HCT116 (cell line): ENCODE measurements around the gene CCDC91. TPM values are rescaled to one million over a fixed set of nuclear protein-coding genes. Genes with fewer than 3 reads are reported as not detected.

Experiments
- ATAC-seq: fragments of 200-7000 bp; cut with Tn5 transposase; 2 replicates; pipeline ENCODE4 v1.9.1; 2020; ENCODE audit warnings: mild to moderate bottlenecking, moderate library complexity
- BruUV-seq: library from RNA; stranded (reverse); fragments of 400-500 nt; replicated peaks from 2 replicates; lab custom pipeline; 2021; lab: Mats Ljungman, UMichigan
- CTCF ChIA-PET: fragments of 300-600 bp; sonication (Branson Sonifier 250); formaldehyde crosslinking; loops from one replicate; lab custom pipeline; 2021; ENCODE audit warnings: antibody characterized with exemption; lab: Charles Lee
- POLR2A ChIA-PET: fragments of 300-600, 350-600 bp; sonication (Branson Sonifier 250); formaldehyde crosslinking; loops from one replicate; lab custom pipeline; 2021; ENCODE audit warnings: antibody characterized with exemption; lab: Charles Lee
- RAD21 ChIA-PET, 2 experiments: fragments of 300-600 bp; sonication (Branson Sonifier 250); formaldehyde crosslinking; loops; one replicate each; lab custom pipeline; 2023; ENCODE audit warnings: low total read pairs in 2 of 2; ENCODE audit not compliant: uncharacterized antibody in 2 of 2, unreplicated experiment in 2 of 2, low non-redundant PET in 1 of 2; lab: Charles Lee
- DNase-seq: peaks from one replicate; pipeline ENCODE4 v3.0.0-alpha.2; 2010; ENCODE audit warnings: low read depth, low spot score
- H2AFZ ChIP-seq: fragments of 200-600 bp; shearing (Covaris generic), sonication (generic); 2 replicates; pipeline ENCODE4 v1.6.1; 2017; ENCODE audit warnings: low read depth, mixed run types, mixed read lengths, antibody characterized with exemption, low read length; ENCODE audit not compliant: poor library complexity, severe bottlenecking
- H3K27ac ChIP-seq: 2 replicates; pipeline ENCODE4 v1.5.1; 2012; ENCODE audit warnings: low read depth, low read length
- H3K27me3 ChIP-seq: fragments of 200-600 bp; sonication (generic); 2 replicates; pipeline ENCODE4 v1.6.1; 2016; ENCODE audit warnings: mixed run types, low read length, mixed read lengths; ENCODE audit not compliant: insufficient read depth
- H3K36me3 ChIP-seq, 2 experiments: fragments of 200-500 bp in 1 of 2; fragments of 200-600 bp in 1 of 2; sonication (Bioruptor generic) in 1 of 2; sonication (generic) in 1 of 2; 2 replicates each; pipeline versions ENCODE4 v1.5.1 to v1.6.1; 2014 to 2016; ENCODE audit warnings: low read length in 2 of 2, inconsistent platforms in 1 of 2, mixed read lengths in 1 of 2, mixed run types in 1 of 2; ENCODE audit not compliant: insufficient read depth in 2 of 2, control insufficient read depth in 1 of 2
- H3K4me1 ChIP-seq, 2 experiments: fragments of 200-600 bp in 1 of 2; sonication (generic) in 1 of 2; 2 replicates each; pipeline versions ENCODE4 v1.5.1 to v1.6.1; 2012 to 2017; ENCODE audit warnings: low read length in 2 of 2, inconsistent platforms in 1 of 2, mild to moderate bottlenecking in 1 of 2, mixed read lengths in 1 of 2, mixed run types in 1 of 2, moderate library complexity in 1 of 2; ENCODE audit not compliant: insufficient read depth in 2 of 2, control insufficient read depth in 1 of 2
- H3K4me2 ChIP-seq: fragments of 200-600 bp; sonication (generic); 2 replicates; pipeline ENCODE4 v1.6.1; 2017; ENCODE audit warnings: mixed run types, low read length, mixed read lengths
- H3K4me3 ChIP-seq, 2 experiments: fragments of 200-600 bp in 1 of 2; sonication (generic) in 1 of 2; replicated peaks in 1 of 2; 2 replicates each; pipeline ENCODE4 v1.5.1; 2011 to 2016; ENCODE audit warnings: low read length in 2 of 2, control low read depth in 1 of 2, low read depth in 1 of 2, mild to moderate bottlenecking in 1 of 2, mixed read lengths in 1 of 2, mixed run types in 1 of 2
- H3K79me2 ChIP-seq: fragments of 200-600 bp; sonication (generic); 2 replicates; pipeline ENCODE4 v1.6.1; 2017; ENCODE audit warnings: mild to moderate bottlenecking, mixed run types, low read length, moderate library complexity, mixed read lengths; ENCODE audit not compliant: insufficient read depth
- H3K9ac ChIP-seq: fragments of 200-600 bp; sonication (generic); 2 replicates; pipeline ENCODE4 v1.6.1; 2016; ENCODE audit warnings: low read length, mixed read lengths
- H3K9me2 ChIP-seq: fragments of 200-600 bp; sonication (generic), shearing (Covaris generic); 2 replicates; pipeline ENCODE4 v1.6.1; 2017; ENCODE audit warnings: mixed run types, mild to moderate bottlenecking, moderate library complexity; ENCODE audit not compliant: insufficient read depth
- H3K9me3 ChIP-seq, 2 experiments: fragments of 200-500 bp in 1 of 2; fragments of 200-600 bp in 1 of 2; sonication (Bioruptor generic) in 1 of 2; sonication (generic) in 1 of 2; 2 replicates each; pipeline ENCODE4 v1.6.1; 2014 to 2017; ENCODE audit warnings: low read length in 2 of 2, mixed read lengths in 2 of 2, inconsistent platforms in 1 of 2, low read depth in 1 of 2, mild to moderate bottlenecking in 1 of 2, mixed run types in 1 of 2, moderate library complexity in 1 of 2; ENCODE audit not compliant: control insufficient read depth in 1 of 2, insufficient read depth in 1 of 2
- H4K20me1 ChIP-seq: fragments of 200-600 bp; sonication (generic), shearing (Covaris generic); 2 replicates; pipeline ENCODE4 v1.6.1; 2017; ENCODE audit warnings: mixed run types, mild to moderate bottlenecking, moderate library complexity; ENCODE audit not compliant: insufficient read depth
- CBX3 ChIP-seq: IDR thresholded peaks from 2 replicates; pipeline ENCODE4 v1.6.1; 2012; ENCODE audit warnings: low read depth
- CEBPB ChIP-seq: IDR thresholded peaks from 2 replicates; pipeline ENCODE4 v1.6.1; 2012; ENCODE audit warnings: low read depth
- EGR1 ChIP-seq: IDR thresholded peaks from 2 replicates; pipeline ENCODE4 v1.6.1; 2012; ENCODE audit warnings: low read depth
- EZH2 ChIP-seq: fragments of 200-600 bp; sonication (generic); IDR thresholded peaks from 2 replicates; pipeline ENCODE4 v1.6.1; 2017; ENCODE audit warnings: antibody characterized with exemption, mixed run types
- EZH2phosphoT487 ChIP-seq: fragments of 200-600 bp; IDR thresholded peaks from 2 replicates; pipeline ENCODE4 v1.6.1; 2018; ENCODE audit warnings: antibody characterized with exemption, borderline replicate concordance
- FOSL1 ChIP-seq: IDR thresholded peaks from 2 replicates; pipeline ENCODE4 v1.6.1; 2012; ENCODE audit warnings: low read depth
- JUND ChIP-seq: IDR thresholded peaks from 2 replicates; pipeline ENCODE4 v1.6.1; 2012
- POLR2A ChIP-seq: IDR thresholded peaks from 2 replicates; pipeline ENCODE4 v1.7.0; 2011; ENCODE audit warnings: borderline replicate concordance; ENCODE audit not compliant: insufficient read depth, insufficient read length; ENCODE audit errors: extremely low read depth
- POLR2AphosphoS5 ChIP-seq: IDR thresholded peaks from 2 replicates; pipeline ENCODE4 v1.6.1; 2011; ENCODE audit warnings: mild to moderate bottlenecking, low read depth, low read length, moderate library complexity
- RAD21 ChIP-seq: IDR thresholded peaks from 2 replicates; pipeline ENCODE4 v1.6.1; 2012; ENCODE audit warnings: low read depth, mild to moderate bottlenecking
- SRF ChIP-seq: IDR thresholded peaks from 2 replicates; pipeline ENCODE4 v1.6.1; 2012; ENCODE audit warnings: low read depth
- TCF7L2 ChIP-seq: IDR thresholded peaks from 2 replicates; pipeline ENCODE4 v1.7.0; 2011; ENCODE audit warnings: borderline replicate concordance, inconsistent platforms; ENCODE audit not compliant: insufficient read depth, insufficient read length; ENCODE audit errors: extremely low read depth
- YY1 ChIP-seq: IDR thresholded peaks from 2 replicates; pipeline ENCODE4 v1.6.1; 2011; ENCODE audit warnings: low read length, low read depth, moderate library complexity, mild to moderate bottlenecking; ENCODE audit not compliant: insufficient replicate concordance; ENCODE audit errors: extremely low read depth
- ZFX ChIP-seq: fragments of 450-650 bp; IDR thresholded peaks from 2 replicates; pipeline ENCODE4 v1.6.1; 2017
- ZNF274 ChIP-seq: fragments of 200-500 bp; sonication (Bioruptor generic); IDR thresholded peaks from 2 replicates; pipeline ENCODE4 v1.6.1; 2014; ENCODE audit warnings: mild to moderate bottlenecking, low read depth, low read length, inconsistent platforms
- intact Hi-C: fragments of 100-400 bp; cut with micrococcal nuclease; formaldehyde crosslinking; loops from 2 replicates; pipeline ENCODE4 v1.10.0; 2022
- total RNA-seq: library from RNA; stranded (reverse); gene quantifications from one replicate; pipeline ENCODE4 v1.2.1, GENCODE V29; 2021; ENCODE audit not compliant: unreplicated experiment
- TF ChIP-seq, protein P1 (sequence below): IDR thresholded peaks from 2 replicates; pipeline ENCODE4 v1.6.1; 2012
- TF ChIP-seq, protein P2 (sequence below): IDR thresholded peaks from 2 replicates; pipeline ENCODE4 v1.6.1; 2012
- TF ChIP-seq, protein P3 (sequence below): IDR thresholded peaks from 2 replicates; pipeline ENCODE4 v1.6.1; 2011; ENCODE audit warnings: mild to moderate bottlenecking, low read length, moderate library complexity; ENCODE audit not compliant: insufficient replicate concordance; ENCODE audit errors: extremely low read depth

The CCDC91 gene
- total RNA-seq, 1 experiment from 2014 or later: 18.1 TPM

DNA sequence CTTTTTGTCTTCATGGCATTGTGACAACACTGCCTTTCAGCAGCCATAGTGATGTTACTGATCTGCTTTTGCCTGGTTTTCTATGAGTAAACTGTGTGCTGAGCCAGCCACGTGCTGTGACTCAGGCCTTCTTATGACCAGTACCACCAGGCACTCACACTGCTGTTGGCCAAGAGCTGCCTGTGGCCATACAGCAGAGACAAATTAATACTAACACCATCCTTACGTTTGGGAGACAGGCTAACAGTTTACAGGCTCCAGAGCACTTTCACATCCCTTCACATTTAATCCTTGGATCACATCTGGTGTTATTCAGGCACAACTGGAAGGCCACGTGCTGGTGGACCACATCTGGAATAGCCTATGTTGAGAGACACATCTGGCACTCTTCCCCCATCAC, 377.9 kb downstream of the CCDC91 start:
- H3K4me3 ChIP-seq: no peak overlapping the region
- TF ChIP-seq POLR2AphosphoS5 (no peak), ZNF274 (no peak), ZFX (no peak), SRF (no peak), JUND (no peak), EZH2 (no peak), CEBPB (no peak), RAD21 (no peak), POLR2A (no peak), EZH2phosphoT487 (no peak), TCF7L2 (no peak), CBX3 (no peak)
- TF ChIP-seq, protein P1, sequence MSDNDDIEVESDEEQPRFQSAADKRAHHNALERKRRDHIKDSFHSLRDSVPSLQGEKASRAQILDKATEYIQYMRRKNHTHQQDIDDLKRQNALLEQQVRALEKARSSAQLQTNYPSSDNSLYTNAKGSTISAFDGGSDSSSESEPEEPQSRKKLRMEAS: no peak
- DNase-seq (no peak), ATAC-seq (no peak)
- ChIA-PET POLR2A (no interaction called here), CTCF (no interaction called here), RAD21 (no interaction called here)
- H3K9me3 ChIP-seq: no peaks in the 10 kb centered on the region
- no peaks in the 10 kb centered on the region for H3K9me2 ChIP-seq
- H3K27ac ChIP-seq: no peak overlapping the region
- H3K9ac ChIP-seq: no peak overlapping the region
- no peaks in the 10 kb centered on the region for H3K36me3 ChIP-seq
- no peaks in the 10 kb centered on the region for H3K4me1 ChIP-seq
- no TSS peak for BruUV-seq
- no peak overlapping the region for H2AFZ ChIP-seq
- no peaks in the 10 kb centered on the region for H3K79me2 ChIP-seq
- H4K20me1 ChIP-seq: no peaks in the 10 kb centered on the region
- intact Hi-C loops: no loop called here
- no peaks in the 10 kb centered on the region for H3K27me3 ChIP-seq
- H3K4me2 ChIP-seq: no peak overlapping the region

DNA sequence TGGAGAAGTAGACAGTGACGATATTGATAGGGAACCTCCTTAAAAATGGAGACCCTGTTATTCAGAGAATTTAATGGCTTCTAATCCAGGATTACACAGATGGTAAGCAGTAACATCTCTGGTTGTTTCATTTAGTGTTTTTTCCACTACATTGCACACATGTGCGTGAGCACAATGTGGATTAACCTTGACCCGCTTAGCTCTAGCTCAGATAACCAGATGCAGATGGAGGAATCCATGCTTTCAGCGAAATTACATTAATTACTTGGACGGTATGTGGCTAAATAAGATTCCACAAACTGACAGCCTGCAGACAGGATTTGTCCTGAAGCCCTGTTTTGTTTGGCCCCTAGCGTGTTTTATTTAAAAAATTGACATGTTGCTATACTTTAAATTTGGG, 378.4 kb downstream of the CCDC91 start:
- Histone ChIP-seq H4K20me1 (no peaks in the 10 kb centered on the region), H3K4me1 (no peaks in the 10 kb centered on the region), H3K4me2 (no peak overlapping the region), H3K79me2 (no peaks in the 10 kb centered on the region), H2AFZ (no peak overlapping the region), H3K27me3 (no peaks in the 10 kb centered on the region), H3K9me2 (no peaks in the 10 kb centered on the region), H3K36me3 (no peaks in the 10 kb centered on the region), H3K27ac (no peak overlapping the region), H3K9ac (no peak overlapping the region), H3K4me3 (no peak overlapping the region), H3K9me3 (no peaks in the 10 kb centered on the region)
- ChIA-PET POLR2A (no interaction called here), RAD21 (no interaction called here), CTCF (no interaction called here)
- ATAC-seq (no peak), DNase-seq (no peak)
- no TSS peak for BruUV-seq
- TF ChIP-seq, protein P2, sequence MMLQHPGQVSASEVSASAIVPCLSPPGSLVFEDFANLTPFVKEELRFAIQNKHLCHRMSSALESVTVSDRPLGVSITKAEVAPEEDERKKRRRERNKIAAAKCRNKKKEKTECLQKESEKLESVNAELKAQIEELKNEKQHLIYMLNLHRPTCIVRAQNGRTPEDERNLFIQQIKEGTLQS: no peak
- TF ChIP-seq, protein P3, sequence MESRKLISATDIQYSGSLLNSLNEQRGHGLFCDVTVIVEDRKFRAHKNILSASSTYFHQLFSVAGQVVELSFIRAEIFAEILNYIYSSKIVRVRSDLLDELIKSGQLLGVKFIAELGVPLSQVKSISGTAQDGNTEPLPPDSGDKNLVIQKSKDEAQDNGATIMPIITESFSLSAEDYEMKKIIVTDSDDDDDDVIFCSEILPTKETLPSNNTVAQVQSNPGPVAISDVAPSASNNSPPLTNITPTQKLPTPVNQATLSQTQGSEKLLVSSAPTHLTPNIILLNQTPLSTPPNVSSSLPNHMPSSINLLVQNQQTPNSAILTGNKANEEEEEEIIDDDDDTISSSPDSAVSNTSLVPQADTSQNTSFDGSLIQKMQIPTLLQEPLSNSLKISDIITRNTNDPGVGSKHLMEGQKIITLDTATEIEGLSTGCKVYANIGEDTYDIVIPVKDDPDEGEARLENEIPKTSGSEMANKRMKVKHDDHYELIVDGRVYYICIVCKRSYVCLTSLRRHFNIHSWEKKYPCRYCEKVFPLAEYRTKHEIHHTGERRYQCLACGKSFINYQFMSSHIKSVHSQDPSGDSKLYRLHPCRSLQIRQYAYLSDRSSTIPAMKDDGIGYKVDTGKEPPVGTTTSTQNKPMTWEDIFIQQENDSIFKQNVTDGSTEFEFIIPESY: no peak
- no peak for TF ChIP-seq EZH2
- TF ChIP-seq ZNF274: no peak
- TF ChIP-seq TCF7L2: no peak
- no peak for TF ChIP-seq POLR2A
- no peak for TF ChIP-seq YY1
- no peak for TF ChIP-seq EZH2phosphoT487
- TF ChIP-seq FOSL1: no peak
- no peak for TF ChIP-seq EGR1
- intact Hi-C loops: no loop called here
